Stimulated activated memory B cell treated with anti-CD40 and anti-IgM and Interleukin-4, amounts not matched to agents 10 μg/mL and 1 μg/mL and 100 μg/mL, for 72 hours (primary cell): ENCODE results near the gene DMC1.
"Not testable (repeated sequence)": the region's sequence is repeated elsewhere in the genome, so short reads cannot be mapped to it uniquely, and the experiment has no call there.

ENCODE experiments used
- ATAC-seq: fragments of 150-1000 bp; cut with Tn5 transposase; 2 replicates; pipeline ENCODE4 v1.10.0; 2021
- H3K27ac Mint-ChIP-seq: one replicate; pipeline ENCODE4 v1.8.0; 2022; ENCODE audit warnings: mild to moderate bottlenecking, mixed read lengths
- H3K27me3 Mint-ChIP-seq: one replicate; pipeline ENCODE4 v1.8.0; 2022; ENCODE audit warnings: mixed read lengths
- H3K36me3 Mint-ChIP-seq: one replicate; pipeline ENCODE4 v1.8.0; 2022; ENCODE audit warnings: mixed read lengths
- H3K4me1 Mint-ChIP-seq: one replicate; pipeline ENCODE4 v1.8.0; 2022; ENCODE audit warnings: mixed read lengths
- H3K4me3 Mint-ChIP-seq: one replicate; pipeline ENCODE4 v1.8.0; 2022; ENCODE audit warnings: mild to moderate bottlenecking, moderate library complexity, mixed read lengths
- H3K9me3 Mint-ChIP-seq: one replicate; pipeline ENCODE4 v1.8.0; 2022; ENCODE audit warnings: mixed read lengths

DMC1 gene, protein sequence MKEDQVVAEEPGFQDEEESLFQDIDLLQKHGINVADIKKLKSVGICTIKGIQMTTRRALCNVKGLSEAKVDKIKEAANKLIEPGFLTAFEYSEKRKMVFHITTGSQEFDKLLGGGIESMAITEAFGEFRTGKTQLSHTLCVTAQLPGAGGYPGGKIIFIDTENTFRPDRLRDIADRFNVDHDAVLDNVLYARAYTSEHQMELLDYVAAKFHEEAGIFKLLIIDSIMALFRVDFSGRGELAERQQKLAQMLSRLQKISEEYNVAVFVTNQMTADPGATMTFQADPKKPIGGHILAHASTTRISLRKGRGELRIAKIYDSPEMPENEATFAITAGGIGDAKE

GRCh38 chr22:38569972-38570778, at the start of gene DMC1:
Gene DMC1, minus strand, starts transcription at chr22:38570183. Its CDS starts 1,927 bp downstream, at chr22:38568256.
- H3K36me3 Mint-ChIP-seq = no peaks in the 10 kb centered on the region
- peaks cover 17% of the 10 kb centered on the region for H3K4me1 Mint-ChIP-seq
- H3K27ac Mint-ChIP-seq = peak within 1 kb of the TSS; percentile 77
- no peaks in the 10 kb centered on the region for H3K27me3 Mint-ChIP-seq
- ATAC-seq = peak; percentile 96
- no peaks in the 10 kb centered on the region for H3K9me3 Mint-ChIP-seq
- peak within 1 kb of the TSS; percentile 90 for H3K4me3 Mint-ChIP-seq

GRCh38 chr22:38618682-38619081, 48.7 kb upstream of the DMC1 start:
- no peak overlapping the region for H3K27ac Mint-ChIP-seq
- H3K27me3 Mint-ChIP-seq = peaks cover 73% of the 10 kb centered on the region
- ATAC-seq = no peak

GRCh38 chr22:38618258-38618657, 48.3 kb upstream of the DMC1 start:
- H3K9me3 Mint-ChIP-seq = peaks cover 7% of the 10 kb centered on the region
- no peak for ATAC-seq
- H3K27me3 Mint-ChIP-seq = peaks cover 69% of the 10 kb centered on the region
- no peak overlapping the region for H3K4me3 Mint-ChIP-seq
- no peaks in the 10 kb centered on the region for H3K36me3 Mint-ChIP-seq
- no peak overlapping the region for H3K27ac Mint-ChIP-seq
- no peaks in the 10 kb centered on the region for H3K4me1 Mint-ChIP-seq

More at GRCh38 chr22:38618682-38619081, 48.7 kb upstream of the DMC1 start:
- no peak overlapping the region for H3K4me3 Mint-ChIP-seq
- H3K9me3 Mint-ChIP-seq = peaks cover 7% of the 10 kb centered on the region
- H3K36me3 Mint-ChIP-seq = no peaks in the 10 kb centered on the region
- no peaks in the 10 kb centered on the region for H3K4me1 Mint-ChIP-seq

DNA sequence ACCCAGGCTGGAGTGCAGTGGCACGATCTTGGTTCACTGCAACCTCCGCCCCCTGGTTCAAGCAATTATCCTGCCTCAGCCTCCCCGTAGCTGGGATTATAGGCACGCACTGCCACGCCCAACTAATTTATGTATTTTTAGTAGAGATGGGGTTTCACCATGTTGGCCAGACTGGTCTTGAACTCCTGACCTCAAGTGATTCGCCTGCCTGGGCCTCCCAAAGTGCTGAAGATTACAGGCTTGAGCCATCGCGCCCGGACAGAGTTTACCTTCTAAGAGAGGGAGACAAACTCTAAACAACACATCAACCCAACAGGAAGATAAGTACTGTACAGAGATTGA, 45.1 kb upstream of the DMC1 start:
- H3K4me1 Mint-ChIP-seq, H3K9me3 Mint-ChIP-seq, H3K27ac Mint-ChIP-seq, H3K36me3 Mint-ChIP-seq, ATAC-seq, H3K4me3 Mint-ChIP-seq: not testable (repeated sequence)
- peaks cover 54% of the 10 kb centered on the region for H3K27me3 Mint-ChIP-seq

DNA sequence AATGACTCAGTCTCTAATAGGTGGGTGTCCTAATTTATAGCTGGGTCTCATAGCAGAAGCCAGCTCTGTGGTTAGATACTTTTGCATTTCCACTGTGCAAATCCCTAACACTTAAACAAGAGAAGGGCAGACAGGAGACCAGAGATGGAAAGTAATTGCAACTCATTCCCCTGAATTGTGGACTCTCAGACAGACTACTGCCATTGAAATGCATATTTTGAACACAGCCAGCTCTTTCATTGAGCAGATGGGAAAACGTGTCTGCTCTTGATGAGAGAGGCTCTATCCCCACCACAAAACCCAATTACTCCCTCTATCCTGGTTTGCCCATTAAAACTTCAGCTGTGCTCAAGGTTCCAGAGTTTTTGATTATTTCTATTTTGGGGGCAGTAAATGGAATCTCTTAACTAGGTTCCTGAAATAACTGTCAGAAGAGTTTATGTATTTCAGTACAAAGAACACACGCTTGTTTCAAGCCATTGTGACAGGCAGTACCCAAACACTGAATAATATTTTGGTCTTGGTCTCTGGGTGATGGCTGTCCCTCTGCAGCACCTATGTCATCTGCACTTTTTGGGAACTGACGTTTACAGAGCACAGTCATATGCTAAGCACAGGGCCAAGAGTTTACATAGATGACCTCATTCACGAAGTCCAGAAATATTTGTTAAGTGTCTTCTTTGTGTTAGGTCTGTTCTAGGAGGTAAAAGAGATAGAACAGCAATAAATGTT, 44.5 kb upstream of the DMC1 start:
- Mint-ChIP-seq H3K36me3 (no peaks in the 10 kb centered on the region), H3K4me1 (no peaks in the 10 kb centered on the region)
- no peak for ATAC-seq

GRCh38 chr22:38613588-38613987, 43.6 kb upstream of the DMC1 start:
- Mint-ChIP-seq H3K27me3 (peaks cover 40% of the 10 kb centered on the region), H3K4me3 (no peak overlapping the region), H3K27ac (no peak overlapping the region), H3K36me3 (no peaks in the 10 kb centered on the region), H3K4me1 (no peaks in the 10 kb centered on the region), H3K9me3 (peaks cover 7% of the 10 kb centered on the region)
- no peak for ATAC-seq

More for the DNA sequence above, 44.5 kb upstream of the DMC1 start:
- Mint-ChIP-seq H3K27me3 (peaks cover 49% of the 10 kb centered on the region), H3K4me3 (no peak overlapping the region), H3K27ac (no peak overlapping the region), H3K9me3 (peaks cover 7% of the 10 kb centered on the region)

DNA sequence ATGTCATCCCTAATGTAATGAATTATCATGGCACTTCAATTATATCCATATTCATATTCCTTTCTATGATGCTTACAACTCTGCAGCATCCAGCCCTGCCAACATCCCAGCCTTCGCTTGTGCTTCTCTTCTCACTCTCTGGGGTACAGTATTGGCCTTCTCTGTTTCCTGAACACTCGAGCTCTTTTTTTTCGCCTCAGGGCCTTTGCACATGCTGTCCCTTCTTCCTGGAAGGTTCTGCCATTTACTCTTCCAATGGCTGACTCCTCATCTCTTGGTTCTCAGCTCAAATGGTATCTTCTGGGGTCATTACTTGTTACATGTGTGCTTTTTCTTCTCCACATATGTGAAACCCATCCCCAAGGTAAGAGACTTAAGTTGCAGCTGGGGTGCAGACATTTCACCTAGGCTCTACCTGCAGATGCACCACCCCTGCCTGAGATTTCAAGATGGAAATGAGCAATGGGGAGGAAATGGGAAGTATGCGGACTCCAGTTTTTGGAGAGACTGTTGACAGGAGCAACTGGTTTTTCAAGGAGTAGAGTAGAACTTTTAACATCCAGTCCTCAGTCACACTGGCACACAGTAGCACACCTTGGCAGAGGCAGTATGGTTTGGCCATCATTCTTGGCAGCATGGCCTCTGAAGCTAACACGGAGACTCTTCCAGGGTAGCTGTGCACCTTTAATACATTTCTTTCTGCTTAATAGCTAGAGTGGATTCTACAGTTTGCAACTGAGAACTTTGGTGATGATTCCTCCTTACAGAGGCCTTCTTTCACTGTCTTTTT, 42.4 kb upstream of the DMC1 start:
- no peak for ATAC-seq
- H3K4me3 Mint-ChIP-seq = no peak overlapping the region
- no peaks in the 10 kb centered on the region for H3K4me1 Mint-ChIP-seq
- no peak overlapping the region for H3K27ac Mint-ChIP-seq
- no peaks in the 10 kb centered on the region for H3K36me3 Mint-ChIP-seq
- peaks cover 28% of the 10 kb centered on the region for H3K27me3 Mint-ChIP-seq
- H3K9me3 Mint-ChIP-seq = no peaks in the 10 kb centered on the region

GRCh38 chr22:38611559-38611958, 41.6 kb upstream of the DMC1 start:
- H3K27ac Mint-ChIP-seq = no peak overlapping the region
- no peaks in the 10 kb centered on the region for H3K9me3 Mint-ChIP-seq
- no peaks in the 10 kb centered on the region for H3K4me1 Mint-ChIP-seq
- H3K4me3 Mint-ChIP-seq = no peak overlapping the region
- H3K36me3 Mint-ChIP-seq = no peaks in the 10 kb centered on the region
- ATAC-seq = no peak
- peaks cover 21% of the 10 kb centered on the region for H3K27me3 Mint-ChIP-seq

DNA sequence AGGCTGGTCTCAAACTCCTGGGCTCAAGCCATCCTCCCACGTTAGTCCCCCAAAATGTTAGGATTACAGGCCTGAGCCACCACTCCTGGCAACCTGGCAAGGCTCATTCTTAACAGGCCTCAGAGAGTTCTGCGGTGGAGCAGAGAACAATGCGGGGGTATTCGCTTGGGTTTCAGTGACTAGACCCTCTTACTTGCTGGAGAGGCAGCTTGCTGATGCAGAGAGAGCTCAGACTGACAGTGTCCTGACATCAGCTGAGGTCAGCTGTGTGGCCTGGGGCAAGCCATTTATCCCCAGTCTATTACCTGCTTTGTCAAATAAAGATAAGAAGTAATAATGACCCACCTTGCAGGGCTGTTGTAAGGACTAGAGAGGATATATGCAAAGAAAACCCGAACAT, 40.3 kb upstream of the DMC1 start:
- Mint-ChIP-seq H3K27me3 (peaks cover 8% of the 10 kb centered on the region), H3K4me1 (no peaks in the 10 kb centered on the region), H3K36me3 (no peaks in the 10 kb centered on the region), H3K4me3 (no peak overlapping the region), H3K27ac (no peak overlapping the region), H3K9me3 (no peaks in the 10 kb centered on the region)
- no peak for ATAC-seq

DNA sequence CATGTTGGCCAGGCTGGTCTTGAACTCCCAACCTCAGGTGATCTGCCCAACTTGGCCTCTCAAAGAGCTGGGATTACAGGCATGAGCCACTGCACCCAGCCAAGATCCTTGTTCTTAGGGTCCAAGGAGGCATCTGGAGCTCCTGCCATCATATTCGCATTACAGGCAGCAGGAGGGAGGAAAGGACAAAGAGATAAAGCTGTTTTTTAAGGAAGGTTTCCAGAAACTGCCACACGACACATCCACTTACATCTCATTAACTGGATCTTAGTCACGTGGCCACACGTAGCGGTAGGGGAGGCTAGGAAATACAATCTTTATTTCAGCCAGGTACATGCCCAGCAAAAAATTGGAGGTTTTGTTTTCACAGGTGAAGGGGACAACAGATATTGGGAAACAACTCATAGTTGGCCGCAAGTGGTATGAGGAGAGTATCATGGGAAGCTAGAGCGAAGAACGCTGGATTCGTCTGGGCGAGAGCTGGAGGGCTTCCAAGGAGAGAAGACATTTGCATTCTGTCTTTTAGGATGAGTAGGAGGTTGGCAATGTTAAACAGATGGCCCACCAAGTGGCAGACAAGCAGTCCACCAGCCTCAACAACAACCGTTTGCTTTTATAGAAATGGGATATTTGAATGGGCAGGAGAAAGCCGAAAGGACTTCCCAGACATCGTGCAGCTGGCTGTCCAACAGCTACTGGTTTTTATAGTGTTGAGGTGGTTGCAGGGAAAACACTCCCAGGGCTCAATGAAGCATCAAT, 39.2 kb upstream of the DMC1 start:
- Mint-ChIP-seq H3K27ac (no peak overlapping the region), H3K4me1 (no peaks in the 10 kb centered on the region), H3K4me3 (no peak overlapping the region), H3K36me3 (no peaks in the 10 kb centered on the region), H3K9me3 (no peaks in the 10 kb centered on the region), H3K27me3 (no peaks in the 10 kb centered on the region)
- no peak for ATAC-seq

DNA sequence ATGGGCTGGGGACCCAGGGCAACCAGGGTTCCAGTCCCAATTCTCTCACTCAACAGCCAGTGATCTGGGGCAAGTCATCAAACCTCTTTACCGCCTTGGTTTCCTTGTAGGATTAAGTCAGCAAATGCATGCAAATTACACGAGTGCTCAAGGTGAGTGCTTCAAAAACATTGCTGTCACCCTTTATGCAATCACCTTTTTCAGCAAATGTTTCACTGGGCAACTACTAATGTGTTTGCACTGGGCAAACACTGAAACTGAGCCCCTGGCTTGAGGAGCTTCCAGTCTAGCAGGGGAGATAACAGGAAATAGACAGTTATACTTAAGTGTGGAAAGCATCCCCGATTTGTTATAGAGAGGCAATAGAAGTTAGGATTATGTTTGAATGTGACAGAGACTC, 37.7 kb upstream of the DMC1 start:
- no peak overlapping the region for H3K4me3 Mint-ChIP-seq
- H3K36me3 Mint-ChIP-seq = no peaks in the 10 kb centered on the region
- H3K9me3 Mint-ChIP-seq = no peaks in the 10 kb centered on the region
- no peak for ATAC-seq
- H3K27me3 Mint-ChIP-seq = no peaks in the 10 kb centered on the region
- H3K27ac Mint-ChIP-seq = no peak overlapping the region
- no peaks in the 10 kb centered on the region for H3K4me1 Mint-ChIP-seq

DNA sequence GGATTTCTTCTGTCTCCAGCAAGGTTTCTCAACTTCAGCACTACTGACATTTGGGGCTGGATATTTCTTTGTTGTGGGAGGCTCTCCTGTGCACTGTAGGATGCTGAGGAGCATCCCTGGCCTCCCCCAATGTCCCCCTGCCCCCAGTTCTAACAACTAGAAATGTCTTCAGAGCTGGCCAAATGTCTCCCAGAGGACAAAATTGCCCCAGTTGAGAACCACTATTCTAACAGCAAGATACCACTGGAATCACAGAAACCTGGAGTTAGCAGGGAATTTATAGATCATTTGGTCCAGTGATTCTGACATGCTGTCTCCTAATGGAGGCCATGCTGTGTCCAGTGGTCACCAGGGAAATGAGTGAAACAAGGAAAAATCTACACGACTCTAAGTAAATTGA, 32.2 kb upstream of the DMC1 start:
- Mint-ChIP-seq H3K4me1 (no peaks in the 10 kb centered on the region), H3K9me3 (no peaks in the 10 kb centered on the region), H3K4me3 (no peak overlapping the region), H3K36me3 (no peaks in the 10 kb centered on the region), H3K27me3 (peaks cover 13% of the 10 kb centered on the region), H3K27ac (no peak overlapping the region)
- ATAC-seq = no peak

DNA sequence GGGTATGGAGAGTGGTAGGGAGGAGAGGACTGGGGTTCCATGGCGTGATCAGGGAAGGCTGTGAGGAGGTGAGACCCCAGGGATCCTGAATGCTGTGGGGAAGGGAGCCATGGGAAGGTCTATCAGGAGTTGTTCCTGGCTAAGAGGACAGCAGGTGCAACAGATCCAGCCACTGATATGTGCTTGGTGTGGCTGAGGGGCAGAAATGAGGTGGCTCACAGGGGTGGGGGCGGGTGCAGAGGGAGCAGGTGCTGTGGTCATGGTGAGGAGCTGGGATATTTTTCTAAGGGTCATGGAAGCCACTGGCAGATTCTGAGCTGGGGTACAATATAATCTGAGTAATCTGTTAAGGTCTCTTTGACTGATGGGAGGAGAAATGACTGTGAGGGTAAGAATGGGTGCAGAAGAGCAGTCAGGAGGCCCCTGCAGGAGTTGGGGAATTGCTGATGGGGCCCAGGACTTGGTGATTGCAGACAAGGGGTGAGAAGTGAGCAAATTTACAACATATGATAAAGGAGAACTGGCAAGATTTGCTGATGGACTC, 31.3 kb upstream of the DMC1 start:
- H3K4me3 Mint-ChIP-seq = no peak overlapping the region
- no peaks in the 10 kb centered on the region for H3K36me3 Mint-ChIP-seq
- no peak for ATAC-seq
- H3K27ac Mint-ChIP-seq = no peak overlapping the region
- no peaks in the 10 kb centered on the region for H3K9me3 Mint-ChIP-seq
- H3K27me3 Mint-ChIP-seq = peaks cover 17% of the 10 kb centered on the region
- no peaks in the 10 kb centered on the region for H3K4me1 Mint-ChIP-seq

DNA sequence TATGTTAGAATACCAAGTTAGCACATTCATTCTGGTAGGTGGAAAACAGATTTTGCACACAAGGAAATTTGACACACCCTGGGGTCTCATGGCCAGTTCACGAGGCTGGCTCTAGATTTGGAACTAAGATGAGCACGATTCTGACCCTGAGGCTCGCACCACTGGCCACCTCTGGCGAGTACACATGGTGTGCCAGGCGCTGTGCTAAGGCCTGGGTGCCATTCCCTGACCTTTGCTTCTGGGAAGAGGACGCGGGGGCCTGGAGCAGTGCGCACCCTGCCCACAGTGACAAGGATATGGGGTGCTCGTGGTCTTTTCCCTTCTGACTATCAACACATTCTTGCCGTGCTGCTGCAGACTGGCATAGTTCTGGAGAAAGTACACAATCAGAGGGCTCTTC, 29.5 kb upstream of the DMC1 start:
- H3K27ac Mint-ChIP-seq = no peak overlapping the region
- H3K9me3 Mint-ChIP-seq = no peaks in the 10 kb centered on the region
- H3K4me3 Mint-ChIP-seq = no peak overlapping the region
- no peaks in the 10 kb centered on the region for H3K36me3 Mint-ChIP-seq
- ATAC-seq = no peak
- H3K27me3 Mint-ChIP-seq = peaks cover 35% of the 10 kb centered on the region
- H3K4me1 Mint-ChIP-seq = no peaks in the 10 kb centered on the region
